ENCODE measurements around the gene TET3.

TET3 gene

GRCh38 chr2:74004212-74005182, 19.8 kb downstream of the TET3 start:
- DNase-seq (ENCODE audit: low read depth, low spot score) = no peak

- DNase-seq (ENCODE audit: low read depth, low spot score) = no peak
Measured at GRCh38 chr2:74005786-74006185, 21.1 kb downstream of the TET3 start.

DNA sequence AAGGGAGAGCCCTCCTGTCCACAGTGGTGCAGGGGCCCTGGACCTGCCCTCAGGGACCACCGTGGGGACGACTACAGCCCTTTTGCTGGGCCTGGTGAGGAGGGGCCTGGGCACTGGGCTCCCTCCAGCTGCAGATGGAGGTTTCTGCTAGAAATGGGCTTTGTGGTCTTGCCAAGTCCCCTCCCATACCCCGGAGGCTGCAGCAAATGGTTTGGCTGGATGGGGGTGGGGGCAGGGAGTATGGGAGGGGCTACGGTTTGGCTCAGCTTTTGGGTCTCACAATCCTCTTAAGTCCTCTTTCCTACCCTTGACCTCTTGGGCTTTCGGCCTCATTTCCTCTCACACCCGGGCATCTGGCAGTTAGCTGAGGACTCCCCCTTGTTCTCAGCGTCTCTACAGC, 21.7 kb downstream of the TET3 start:
- DNase-seq (ENCODE audit: low read depth, low spot score) = no peak

DNA sequence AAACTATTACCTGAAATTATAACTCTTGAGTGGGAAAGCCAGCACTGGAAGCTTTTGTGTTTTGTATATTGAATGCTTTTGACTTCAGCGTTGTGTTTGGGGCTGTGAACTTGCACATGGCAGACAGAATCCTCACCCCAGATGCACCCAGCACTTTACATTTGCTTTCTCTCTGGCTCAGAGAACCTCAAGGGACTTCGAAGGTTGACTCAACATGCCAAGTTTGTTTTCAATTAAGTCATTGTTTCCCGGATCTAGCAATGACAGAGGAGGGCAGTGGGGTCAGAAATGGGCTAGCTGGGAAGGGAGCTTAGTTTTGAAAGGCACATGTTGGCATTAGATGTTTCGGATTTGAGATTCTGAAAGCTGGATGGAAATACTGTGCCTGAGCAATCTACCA, 22.4 kb downstream of the TET3 start:
- DNase-seq (ENCODE audit: low read depth, low spot score) = no peak

GRCh38 chr2:74007711-74008110, 23.0 kb downstream of the TET3 start:
- DNase-seq (ENCODE audit: low read depth, low spot score) = no peak

GRCh38 chr2:74008761-74009395, 24.2 kb downstream of the TET3 start:
- DNase-seq (ENCODE audit: low read depth, low spot score) = peak; percentile 54

DNA sequence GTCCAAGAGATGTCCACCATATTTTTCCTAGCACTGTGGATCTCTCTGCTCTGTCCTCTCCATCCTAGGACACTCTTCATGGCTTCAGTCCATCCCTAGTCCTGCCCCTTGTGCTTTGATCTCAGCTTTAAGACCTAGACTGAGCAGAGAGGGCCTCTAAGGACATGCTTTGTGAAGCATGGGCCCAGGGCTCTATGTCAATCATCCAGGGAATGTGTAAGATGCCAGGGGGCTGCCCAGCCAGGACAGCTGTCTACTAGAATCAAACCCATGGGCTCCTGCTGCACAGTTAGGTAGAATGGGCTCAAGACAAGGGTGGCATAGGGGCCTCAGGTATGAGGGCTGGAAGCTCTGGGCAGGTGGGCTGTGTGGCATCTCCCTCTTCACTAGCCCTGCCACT, 24.9 kb downstream of the TET3 start:
- DNase-seq (ENCODE audit: low read depth, low spot score) = no peak

GRCh38 chr2:74010087-74010541, 25.4 kb downstream of the TET3 start:
- DNase-seq (ENCODE audit: low read depth, low spot score) = peak; percentile 44

- DNase-seq (ENCODE audit: low read depth, low spot score) = no peak
Measured at GRCh38 chr2:74011246-74011645, 26.5 kb downstream of the TET3 start.

DNA sequence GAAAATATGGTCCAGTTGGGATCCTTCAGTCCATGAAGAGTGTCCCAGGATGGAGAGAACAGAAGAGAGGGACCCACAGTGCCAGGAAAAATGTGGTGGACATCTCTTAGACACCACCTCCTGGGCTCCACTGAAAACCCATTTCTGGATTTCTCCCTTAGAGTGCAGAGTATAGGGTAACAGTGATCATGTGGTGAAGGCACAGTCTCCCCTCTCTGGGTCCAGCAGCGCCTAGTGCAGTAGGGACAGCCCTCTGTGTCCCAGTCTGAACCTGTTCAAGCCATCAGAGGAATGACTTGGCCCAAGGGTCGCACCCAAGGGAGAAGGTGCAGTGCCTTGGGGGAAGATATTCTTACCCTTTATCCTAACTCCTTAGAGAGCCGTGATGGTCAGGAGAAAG, 30.1 kb downstream of the TET3 start:
- DNase-seq (ENCODE audit: low read depth, low spot score) = no peak

GRCh38 chr2:74017223-74017622, 32.5 kb downstream of the TET3 start:
- DNase-seq (ENCODE audit: low read depth, low spot score) = no peak

GRCh38 chr2:74019516-74019915, 34.8 kb downstream of the TET3 start:
- DNase-seq (ENCODE audit: low read depth, low spot score) = no peak

- peak; percentile 61 for DNase-seq (ENCODE audit: low read depth, low spot score)
Measured at GRCh38 chr2:74020702-74021406, 36.1 kb downstream of the TET3 start.

DNA sequence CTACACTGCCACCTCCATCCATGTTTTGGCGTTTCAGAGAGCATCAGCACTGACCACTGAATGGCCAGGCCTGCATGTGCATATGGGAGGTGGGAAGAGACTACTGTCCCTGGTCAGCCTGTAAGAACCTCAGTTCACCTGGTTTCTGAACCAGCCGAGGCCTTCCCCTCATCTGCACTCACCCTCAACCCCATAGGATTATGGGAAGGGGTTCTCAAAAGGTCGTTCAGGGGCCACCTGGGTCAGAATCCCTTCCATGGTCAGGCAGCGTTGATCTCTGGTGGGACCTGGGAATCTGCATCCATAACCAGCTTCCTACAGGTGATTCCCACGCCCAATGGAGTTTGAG, 36.7 kb downstream of the TET3 start:
- DNase-seq (ENCODE audit: low read depth, low spot score) = no peak

GRCh38 chr2:74024216-74024615, 39.5 kb downstream of the TET3 start:
- no peak for DNase-seq (ENCODE audit: low read depth, low spot score)

GRCh38 chr2:74025971-74026612, 41.4 kb downstream of the TET3 start:
- no peak for DNase-seq (ENCODE audit: low read depth, low spot score)

GRCh38 chr2:74026687-74027241, 42.1 kb downstream of the TET3 start:
- DNase-seq (ENCODE audit: low read depth, low spot score) = no peak

- no peak for DNase-seq (ENCODE audit: low read depth, low spot score)
Measured at GRCh38 chr2:74027496-74027895, 42.8 kb downstream of the TET3 start.

DNA sequence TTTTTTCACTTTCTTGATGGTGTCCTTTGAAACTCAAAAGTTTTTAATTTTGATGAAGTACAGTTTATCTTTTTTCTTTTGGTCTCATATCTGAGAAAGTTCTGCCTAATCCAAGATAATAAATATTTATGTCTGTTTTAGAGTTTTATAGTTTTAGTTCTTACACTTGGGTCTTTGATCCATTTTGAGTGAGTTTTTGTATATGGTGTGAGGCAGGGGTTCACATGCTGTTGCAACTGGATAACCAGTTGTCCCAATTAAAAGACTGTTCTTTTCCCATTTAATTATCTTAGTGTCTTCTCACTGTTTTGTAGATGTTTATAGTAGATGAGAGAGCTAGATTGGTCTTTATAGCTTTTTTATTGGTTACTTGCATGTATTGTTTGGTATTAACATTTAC, 43.6 kb downstream of the TET3 start:
- DNase-seq (ENCODE audit: low read depth, low spot score) = no peak

DNA sequence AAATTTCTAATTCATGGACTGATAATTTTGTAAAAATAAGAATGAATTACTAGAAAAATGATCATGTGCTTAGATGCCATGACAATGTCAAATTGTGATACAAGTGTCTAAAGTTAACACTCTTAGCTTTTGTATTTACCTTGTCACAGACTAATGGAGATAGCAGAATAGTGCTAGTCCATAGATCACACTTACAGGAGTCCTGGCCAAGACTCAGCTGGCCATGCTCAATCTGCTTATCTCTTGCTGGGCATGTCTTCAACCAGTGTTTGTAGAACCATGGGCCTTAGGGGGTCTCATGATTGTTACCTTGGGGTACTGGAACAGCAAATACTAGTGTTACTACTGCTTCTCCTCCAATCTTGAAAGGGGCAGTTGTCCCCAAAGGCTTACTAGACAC, 44.0 kb downstream of the TET3 start:
- no peak for DNase-seq (ENCODE audit: low read depth, low spot score)

DNA sequence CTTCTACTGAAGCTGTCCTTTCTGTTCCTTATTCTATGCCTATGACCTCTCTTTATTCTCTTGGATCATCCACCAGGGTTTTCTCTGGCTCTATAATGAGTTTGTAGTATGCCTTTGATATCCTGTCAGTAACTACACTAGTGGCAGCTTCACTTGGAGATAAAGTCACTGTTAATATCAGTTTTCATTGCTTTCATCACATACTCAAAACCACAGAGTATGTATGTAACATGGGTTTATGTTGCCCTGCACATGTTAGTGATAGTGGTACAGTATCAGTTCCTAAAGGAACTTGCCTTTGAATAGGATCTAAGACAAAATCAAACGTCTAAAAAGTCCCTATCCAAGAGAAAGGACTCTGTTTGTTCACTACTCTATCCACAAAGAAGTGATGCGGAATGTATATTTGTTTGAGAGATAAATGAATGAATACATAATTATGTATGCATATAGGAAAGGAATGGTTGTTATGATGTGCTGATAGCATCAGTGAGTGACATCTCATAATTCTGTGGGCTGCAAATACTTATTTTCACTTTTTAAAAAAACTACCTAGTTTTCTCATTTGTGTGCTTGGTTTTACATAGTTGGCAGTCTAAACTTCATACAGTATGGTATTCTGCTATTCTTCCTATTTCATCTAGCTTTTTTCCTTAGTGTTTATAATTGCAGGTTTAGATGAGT, 45.1 kb downstream of the TET3 start:
- DNase-seq (ENCODE audit: low read depth, low spot score) = no peak

Data from astrocyte of the hippocampus (primary cell).